HG03520 (cell line): ENCODE measurements around the gene CACNA1H.

Experiments used
- ATAC-seq: cut with Tn5 transposase; IDR thresholded peaks from one replicate; pipeline ENCODE4 v1.9.1; 2021; ENCODE audit warnings: mild to moderate bottlenecking, moderate library complexity; ENCODE audit not compliant: unreplicated experiment

CACNA1H gene

GRCh38 chr16:1171001-1171400, 18.1 kb downstream of the CACNA1H start:
- ATAC-seq = no peak

- no peak for ATAC-seq
Observed at GRCh38 chr16:1171854-1172428, 19.0 kb downstream of the CACNA1H start.

GRCh38 chr16:1172651-1173050, 19.7 kb downstream of the CACNA1H start:
- no peak for ATAC-seq

- no peak for ATAC-seq
Observed at GRCh38 chr16:1173788-1174451, 21.0 kb downstream of the CACNA1H start.

GRCh38 chr16:1174477-1175357, 21.8 kb downstream of the CACNA1H start:
- ATAC-seq = no peak

- ATAC-seq = no peak
Observed at GRCh38 chr16:1175566-1176279, 22.8 kb downstream of the CACNA1H start.

GRCh38 chr16:1176280-1176897, 23.5 kb downstream of the CACNA1H start:
- ATAC-seq = no peak

- no peak for ATAC-seq
Observed at GRCh38 chr16:1177053-1177452, 24.1 kb downstream of the CACNA1H start.

GRCh38 chr16:1177750-1178149, 24.8 kb downstream of the CACNA1H start:
- no peak for ATAC-seq

GRCh38 chr16:1178295-1178910, 25.5 kb downstream of the CACNA1H start:
- no peak for ATAC-seq

GRCh38 chr16:1180549-1181403, 27.9 kb downstream of the CACNA1H start:
- ATAC-seq = no peak

- ATAC-seq = no peak
Observed at GRCh38 chr16:1181404-1182315, 28.8 kb downstream of the CACNA1H start.

GRCh38 chr16:1182316-1182671, 29.4 kb downstream of the CACNA1H start:
- no peak for ATAC-seq

GRCh38 chr16:1182950-1183907, 30.3 kb downstream of the CACNA1H start:
- no peak for ATAC-seq

- ATAC-seq = no peak
Observed at GRCh38 chr16:1184156-1184868, 31.4 kb downstream of the CACNA1H start.

GRCh38 chr16:1184980-1185379, 32.1 kb downstream of the CACNA1H start:
- ATAC-seq = no peak
